Caco-2 (cell line): ENCODE measurements around the gene RCN1. TPM values are rescaled to one million over a fixed set of nuclear protein-coding genes. Genes with fewer than 3 reads are reported as not detected.

ENCODE experiments used
- BruUV-seq: library from RNA; stranded (reverse); fragments of 400-500 nt; replicated peaks from 2 replicates; lab custom pipeline; 2021; lab: Mats Ljungman, UMichigan
- CTCF ChIA-PET: fragments of 300-600 bp; sonication (Branson Sonifier 250); formaldehyde crosslinking; loops from one replicate; lab custom pipeline; 2022; ENCODE audit warnings: antibody characterized with exemption; lab: Charles Lee
- POLR2A ChIA-PET: fragments of 300-600 bp; sonication (Branson Sonifier 250); formaldehyde crosslinking; loops from one replicate; lab custom pipeline; 2022; ENCODE audit warnings: antibody characterized with exemption; lab: Charles Lee
- DNase-seq, 2 experiments: peaks; one replicate each; pipeline versions ENCODE4 v3.0.0 to v3.0.0-alpha.2; 2020 to 2022
- H3K27me3 ChIP-seq: replicated peaks from 2 replicates; pipeline ENCODE4 v1.6.0; 2011; ENCODE audit warnings: low read length; ENCODE audit not compliant: control insufficient read depth, insufficient read depth
- H3K36me3 ChIP-seq: 2 replicates; pipeline ENCODE4 v1.5.1; 2011; ENCODE audit warnings: low read length; ENCODE audit not compliant: control insufficient read depth, insufficient read depth
- H3K4me1 ChIP-seq: fragments of 250-450 bp; sonication (Bioruptor Pico); 2 replicates; pipeline ENCODE4 v1.5.1; 2020; ENCODE audit warnings: mild to moderate bottlenecking
- H3K4me3 ChIP-seq: 2 replicates; pipeline ENCODE4 v1.5.1; 2011; ENCODE audit warnings: low read depth, mild to moderate bottlenecking, control low read depth, low read length
- H3K9me3 ChIP-seq: fragments of 250-450 bp; sonication (Bioruptor Pico); 2 replicates; pipeline ENCODE4 v1.5.1; 2020; ENCODE audit warnings: mild to moderate bottlenecking, moderate library complexity
- H3K27ac Mint-ChIP-seq: one replicate; pipeline ENCODE4 v1.8.0; 2022; ENCODE audit warnings: mixed read lengths; ENCODE audit not compliant: unreplicated experiment
- H3K27me3 Mint-ChIP-seq: one replicate; pipeline ENCODE4 v1.8.0; 2022; ENCODE audit warnings: mixed read lengths; ENCODE audit not compliant: insufficient read depth, unreplicated experiment
- H3K36me3 Mint-ChIP-seq: one replicate; pipeline ENCODE4 v1.8.0; 2022; ENCODE audit warnings: mild to moderate bottlenecking, mixed read lengths; ENCODE audit not compliant: insufficient read depth, unreplicated experiment
- H3K4me1 Mint-ChIP-seq: one replicate; pipeline ENCODE4 v1.8.0; 2022; ENCODE audit warnings: low read depth, mixed read lengths; ENCODE audit not compliant: unreplicated experiment
- H3K4me3 Mint-ChIP-seq: one replicate; pipeline ENCODE4 v1.8.0; 2022; ENCODE audit warnings: mild to moderate bottlenecking, moderate library complexity, mixed read lengths; ENCODE audit not compliant: unreplicated experiment
- H3K9me3 Mint-ChIP-seq: one replicate; pipeline ENCODE4 v1.8.0; 2022; ENCODE audit warnings: mixed read lengths; ENCODE audit not compliant: unreplicated experiment
- intact Hi-C: fragments of 100-400 bp; cut with micrococcal nuclease; formaldehyde crosslinking; loops from one replicate; pipeline ENCODE4 v1.10.0; 2022; ENCODE audit not compliant: unreplicated experiment
- total RNA-seq: library from RNA; stranded (reverse); gene quantifications from 2 replicates; pipeline ENCODE4 v1.2.3, GENCODE V29; 2022
- TF ChIP-seq, protein P1 (sequence below), 2 experiments: fragments of 200-600 bp in 1 of 2; IDR thresholded peaks; 1 replicate in 1 of 2; 2 replicates in 1 of 2; pipeline versions ENCODE4 v1.5.1 to v1.8.0; 2011 to 2022; ENCODE audit warnings: antibody characterized with exemption in 1 of 2, control low read depth in 1 of 2, inconsistent platforms in 1 of 2, low read depth in 1 of 2, low read length in 1 of 2, mild to moderate bottlenecking in 1 of 2, moderate library complexity in 1 of 2; ENCODE audit not compliant: insufficient read depth in 1 of 2, severe bottlenecking in 1 of 2, unreplicated experiment in 1 of 2

RCN1 gene
- total RNA-seq, 1 experiment from 2014 or later: 185 TPM

DNA sequence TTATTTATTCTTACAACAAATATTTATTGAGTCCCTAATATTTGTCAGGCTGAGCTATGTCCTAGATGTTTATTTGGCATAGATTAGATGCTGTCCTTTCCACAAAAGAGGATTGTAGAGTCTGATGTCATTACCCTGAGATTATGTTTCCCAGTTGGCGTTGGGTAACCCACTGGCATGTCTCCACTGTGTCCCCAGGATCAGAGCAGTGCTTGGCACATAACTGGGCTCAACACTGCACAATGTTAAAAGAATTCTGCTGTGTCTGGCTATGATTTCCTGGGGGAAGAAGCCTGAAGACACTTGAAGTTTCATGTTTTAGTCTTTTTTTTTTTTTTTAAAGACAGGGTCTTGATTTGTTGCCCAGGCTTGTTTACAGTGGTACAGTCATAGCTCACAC, 4.0 kb downstream of the RCN1 start:
- POLR2A ChIA-PET: no interaction called here
- Mint-ChIP-seq H3K27ac (no peak overlapping the region), H3K4me3 (no peak overlapping the region), H3K36me3 (peaks cover 64% of the 10 kb centered on the region), H3K4me1 (peaks cover 11% of the 10 kb centered on the region), H3K27me3 (no peaks in the 10 kb centered on the region), H3K9me3 (no peaks in the 10 kb centered on the region)
- H3K4me3 ChIP-seq: no peak overlapping the region
- no peaks in the 10 kb centered on the region for H3K27me3 ChIP-seq
- no peak for DNase-seq
- H3K36me3 ChIP-seq: peaks cover 3% of the 10 kb centered on the region; the same call in 1 of the 2 replicates
- BruUV-seq: no TSS peak
- TF ChIP-seq, protein P1, sequence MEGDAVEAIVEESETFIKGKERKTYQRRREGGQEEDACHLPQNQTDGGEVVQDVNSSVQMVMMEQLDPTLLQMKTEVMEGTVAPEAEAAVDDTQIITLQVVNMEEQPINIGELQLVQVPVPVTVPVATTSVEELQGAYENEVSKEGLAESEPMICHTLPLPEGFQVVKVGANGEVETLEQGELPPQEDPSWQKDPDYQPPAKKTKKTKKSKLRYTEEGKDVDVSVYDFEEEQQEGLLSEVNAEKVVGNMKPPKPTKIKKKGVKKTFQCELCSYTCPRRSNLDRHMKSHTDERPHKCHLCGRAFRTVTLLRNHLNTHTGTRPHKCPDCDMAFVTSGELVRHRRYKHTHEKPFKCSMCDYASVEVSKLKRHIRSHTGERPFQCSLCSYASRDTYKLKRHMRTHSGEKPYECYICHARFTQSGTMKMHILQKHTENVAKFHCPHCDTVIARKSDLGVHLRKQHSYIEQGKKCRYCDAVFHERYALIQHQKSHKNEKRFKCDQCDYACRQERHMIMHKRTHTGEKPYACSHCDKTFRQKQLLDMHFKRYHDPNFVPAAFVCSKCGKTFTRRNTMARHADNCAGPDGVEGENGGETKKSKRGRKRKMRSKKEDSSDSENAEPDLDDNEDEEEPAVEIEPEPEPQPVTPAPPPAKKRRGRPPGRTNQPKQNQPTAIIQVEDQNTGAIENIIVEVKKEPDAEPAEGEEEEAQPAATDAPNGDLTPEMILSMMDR (IDR thresholded peaks at IDR 0.05; ENCODE audit: insufficient read depth in 1 of 2, low read depth in 1 of 2, low read length in 1 of 2, severe bottlenecking in 1 of 2, unreplicated experiment in 1 of 2): no peak
- intact Hi-C loops: no loop called here
- no peaks in the 10 kb centered on the region for H3K9me3 ChIP-seq
- CTCF ChIA-PET: no interaction called here
- peaks cover 7% of the 10 kb centered on the region for H3K4me1 ChIP-seq

DNA sequence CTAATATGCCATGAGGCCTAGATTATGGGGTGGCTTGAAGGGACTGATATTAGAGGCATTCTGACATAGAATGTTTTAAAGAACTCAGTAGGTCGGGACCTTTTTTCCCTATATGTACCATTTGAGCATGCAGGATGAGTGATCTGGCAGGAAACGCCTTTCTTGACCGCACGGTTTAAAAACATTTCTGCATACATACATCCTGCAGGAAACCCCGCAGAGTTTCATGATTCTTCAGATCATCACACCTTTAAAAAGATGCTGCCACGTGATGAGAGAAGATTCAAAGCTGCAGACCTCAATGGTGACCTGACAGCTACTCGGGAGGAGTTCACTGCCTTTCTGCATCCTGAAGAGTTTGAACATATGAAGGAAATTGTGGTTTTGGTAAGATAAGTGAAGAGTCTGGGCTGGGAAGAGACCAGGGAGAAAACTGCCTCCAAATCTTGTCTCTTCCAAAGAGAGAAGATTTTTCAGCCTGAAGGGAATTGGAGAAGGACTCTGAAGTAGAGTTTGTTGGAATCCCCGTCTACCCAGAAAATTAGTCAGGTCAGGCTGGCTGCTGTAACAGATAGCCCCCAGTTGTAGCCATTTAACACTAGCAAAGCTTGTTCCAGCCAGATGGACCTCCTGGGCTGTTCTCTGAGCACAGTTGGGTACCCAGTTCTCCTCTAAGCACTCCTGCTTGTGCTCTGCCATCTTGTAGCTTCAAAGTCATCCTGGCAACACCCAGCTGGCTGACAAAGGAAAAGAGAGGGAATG, 7.4 kb downstream of the RCN1 start:
- intact Hi-C loops: no loop called here
- H3K9me3 Mint-ChIP-seq: no peaks in the 10 kb centered on the region
- peaks cover 5% of the 10 kb centered on the region; the same call in 1 of the 2 replicates for H3K36me3 ChIP-seq
- H3K4me1 ChIP-seq: peaks cover 10% of the 10 kb centered on the region; the same call in 1 of the 2 replicates
- TF ChIP-seq, protein P1 (IDR thresholded peaks at IDR 0.05; ENCODE audit: insufficient read depth in 1 of 2, low read depth in 1 of 2, low read length in 1 of 2, severe bottlenecking in 1 of 2, unreplicated experiment in 1 of 2): no peak
- H3K4me1 Mint-ChIP-seq: peaks cover 17% of the 10 kb centered on the region
- H3K27me3 ChIP-seq: no peaks in the 10 kb centered on the region
- no peak overlapping the region for H3K27ac Mint-ChIP-seq
- H3K4me3 Mint-ChIP-seq: no peak overlapping the region
- H3K9me3 ChIP-seq: no peaks in the 10 kb centered on the region
- BruUV-seq: no TSS peak
- peaks cover 79% of the 10 kb centered on the region for H3K36me3 Mint-ChIP-seq
- DNase-seq: no peak
- no peaks in the 10 kb centered on the region for H3K27me3 Mint-ChIP-seq
- no peak overlapping the region for H3K4me3 ChIP-seq
- CTCF ChIA-PET: no interaction called here
- POLR2A ChIA-PET: interaction anchor here (0.6 kb wide), 1 partner anchor 497 kb away, joined by 4 read pairs; no protein-coding TSS in a partner anchor

DNA sequence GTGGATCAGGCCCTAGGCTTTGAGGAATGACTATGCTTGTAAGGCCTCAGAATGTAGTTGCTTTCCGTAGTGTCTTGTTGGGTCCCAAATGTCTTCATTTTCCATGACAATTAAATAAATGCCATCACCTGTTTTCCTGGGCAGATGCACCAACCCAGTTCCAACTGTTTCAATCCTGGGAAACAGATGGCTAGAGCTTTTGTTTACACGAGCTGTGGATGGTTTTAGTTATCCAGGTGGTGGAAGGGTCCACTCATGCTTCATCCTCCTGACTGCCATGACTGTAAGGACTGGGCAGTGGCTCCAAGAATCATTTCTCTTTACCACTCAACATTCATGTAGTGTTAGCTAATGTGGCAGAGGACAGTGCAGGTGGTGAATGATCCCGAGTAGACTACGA, 8.6 kb downstream of the RCN1 start:
- Mint-ChIP-seq H3K4me3 (no peak overlapping the region), H3K4me1 (peaks cover 12% of the 10 kb centered on the region), H3K27ac (no peak overlapping the region), H3K9me3 (no peaks in the 10 kb centered on the region), H3K36me3 (peaks cover 78% of the 10 kb centered on the region), H3K27me3 (no peaks in the 10 kb centered on the region)
- intact Hi-C loops: no loop called here
- BruUV-seq: no TSS peak
- no peak overlapping the region for H3K4me3 ChIP-seq
- H3K4me1 ChIP-seq: peaks cover 16% of the 10 kb centered on the region; the same call in 1 of the 2 replicates
- TF ChIP-seq, protein P1 (IDR thresholded peaks at IDR 0.05; ENCODE audit: insufficient read depth in 1 of 2, low read depth in 1 of 2, low read length in 1 of 2, severe bottlenecking in 1 of 2, unreplicated experiment in 1 of 2): no peak
- CTCF ChIA-PET: no interaction called here
- H3K27me3 ChIP-seq: no peaks in the 10 kb centered on the region
- H3K36me3 ChIP-seq: peaks cover 5% of the 10 kb centered on the region; the same call in 1 of the 2 replicates
- no peak for DNase-seq
- POLR2A ChIA-PET: no interaction called here
- H3K9me3 ChIP-seq: no peaks in the 10 kb centered on the region
